ENCODE data around the gene LTBP1. TPM values are rescaled to one million over a fixed set of nuclear protein-coding genes. Genes with fewer than 3 reads are reported as not detected.

LTBP1 gene
- total and polyA plus RNA-seq, 2 experiments from 2014 or later = 35.6 to 68.9 TPM

DNA sequence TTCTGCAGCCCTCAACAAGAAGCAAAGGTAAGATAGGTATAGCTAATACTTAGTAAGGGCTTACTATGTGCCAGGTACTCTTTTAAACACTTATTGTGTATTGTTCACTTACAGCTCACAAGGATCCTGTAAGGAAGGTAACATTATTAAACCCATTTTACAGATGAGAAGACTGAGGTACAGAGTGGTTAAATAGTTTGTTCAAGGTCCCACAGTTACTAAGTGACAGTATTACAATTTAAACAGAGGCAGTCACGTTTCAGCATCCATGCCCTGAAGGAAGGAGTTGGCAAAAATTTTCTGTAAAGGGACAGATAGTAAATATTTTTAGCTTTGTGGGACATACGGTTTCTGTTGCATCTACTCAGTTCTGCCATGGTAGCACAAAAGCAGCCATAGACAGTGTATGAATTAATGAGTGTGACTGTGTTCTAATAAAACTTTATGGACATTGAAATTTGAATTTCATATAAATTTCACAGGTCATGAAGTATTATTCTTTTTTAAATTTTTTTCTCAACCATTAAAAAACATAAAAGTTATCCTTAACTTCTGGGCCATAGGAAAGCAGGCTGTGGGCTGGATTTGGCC lies 75.7 kb downstream of the LTBP1 start:
- Histone ChIP-seq H4K20me1 (ENCODE audit: insufficient read depth, poor library complexity, severe bottlenecking) (no peaks in the 10 kb centered on the region), H3K4me1 (ENCODE audit: insufficient read depth) (peaks cover 11% of the 10 kb centered on the region), H3K27ac (peak overlapping the region; percentile 54), H3K27me3 (no peaks in the 10 kb centered on the region), H3K36me3 (replicated peaks; ENCODE audit: insufficient read depth, low read depth) (no peaks in the 10 kb centered on the region), H3K79me2 (peaks cover 5% of the 10 kb centered on the region), H3K4me3 (no peak overlapping the region), H3K9me3 (ENCODE audit: low read depth) (no peaks in the 10 kb centered on the region), H3K4me2 (no peak overlapping the region), H3K9me2 (replicated peaks; ENCODE audit: insufficient read depth) (no peaks in the 10 kb centered on the region), H2AFZ (no peak overlapping the region)
- WGBS (ENCODE audit: low lambda C conversion rate, missing lambda C conversion rate) = 87% methylated on average over 2 of the region's 2 CpGs
- DNase-seq (ENCODE audit: low spot score) = no peak
- no peak for TF ChIP-seq EZH2phosphoT487 (IDR thresholded peaks at IDR 0.05; ENCODE audit: low read depth, severe bottlenecking, unreplicated experiment)
- no peak for TF ChIP-seq CTCF (IDR thresholded peaks at IDR 0.05; ENCODE audit: poor library complexity)
- TF ChIP-seq EZH2 (IDR thresholded peaks at IDR 0.05; ENCODE audit: borderline replicate concordance) = no peak

- H3K36me3 ChIP-seq (replicated peaks; ENCODE audit: insufficient read depth, low read depth) = no peaks in the 10 kb centered on the region
- H2AFZ ChIP-seq = no peak overlapping the region
- peaks cover 5% of the 10 kb centered on the region for H3K79me2 ChIP-seq
- no peaks in the 10 kb centered on the region for H4K20me1 ChIP-seq (ENCODE audit: insufficient read depth, poor library complexity, severe bottlenecking)
- H3K4me2 ChIP-seq = no peak overlapping the region
- DNase-seq (ENCODE audit: low spot score) = peak; percentile 46
- H3K27me3 ChIP-seq = no peaks in the 10 kb centered on the region
- no peak overlapping the region for H3K4me3 ChIP-seq
- TF ChIP-seq EZH2phosphoT487 (IDR thresholded peaks at IDR 0.05; ENCODE audit: low read depth, severe bottlenecking, unreplicated experiment) (no peak), EZH2 (IDR thresholded peaks at IDR 0.05; ENCODE audit: borderline replicate concordance) (no peak), CTCF (IDR thresholded peaks at IDR 0.05; ENCODE audit: poor library complexity) (no peak)
- no peaks in the 10 kb centered on the region for H3K9me3 ChIP-seq (ENCODE audit: low read depth)
- H3K9me2 ChIP-seq (replicated peaks; ENCODE audit: insufficient read depth) = no peaks in the 10 kb centered on the region
- 43% methylated on average over 6 of the region's 6 CpGs for WGBS (ENCODE audit: low lambda C conversion rate, missing lambda C conversion rate)
- H3K27ac ChIP-seq = peak overlapping the region; percentile 54
- peaks cover 11% of the 10 kb centered on the region for H3K4me1 ChIP-seq (ENCODE audit: insufficient read depth)
These were observed 76.4 kb downstream of the LTBP1 start for GRCh38 chr2:33022989-33023727.

- DNase-seq (ENCODE audit: low spot score) = no peak
- Histone ChIP-seq H2AFZ (no peak overlapping the region), H3K9me2 (replicated peaks; ENCODE audit: insufficient read depth) (no peaks in the 10 kb centered on the region), H3K27me3 (no peaks in the 10 kb centered on the region), H4K20me1 (ENCODE audit: insufficient read depth, poor library complexity, severe bottlenecking) (no peaks in the 10 kb centered on the region), H3K4me1 (ENCODE audit: insufficient read depth) (peaks cover 11% of the 10 kb centered on the region), H3K4me2 (no peak overlapping the region), H3K4me3 (no peak overlapping the region), H3K27ac (peak overlapping the region; percentile 42), H3K79me2 (peaks cover 5% of the 10 kb centered on the region), H3K36me3 (replicated peaks; ENCODE audit: insufficient read depth, low read depth) (no peaks in the 10 kb centered on the region), H3K9me3 (ENCODE audit: low read depth) (no peaks in the 10 kb centered on the region)
- 86% methylated on average over 2 of the region's 2 CpGs for WGBS (ENCODE audit: low lambda C conversion rate, missing lambda C conversion rate)
- TF ChIP-seq CTCF (IDR thresholded peaks at IDR 0.05; ENCODE audit: poor library complexity) (no peak), EZH2phosphoT487 (IDR thresholded peaks at IDR 0.05; ENCODE audit: low read depth, severe bottlenecking, unreplicated experiment) (no peak), EZH2 (IDR thresholded peaks at IDR 0.05; ENCODE audit: borderline replicate concordance) (no peak)
These were observed 77.2 kb downstream of the LTBP1 start for GRCh38 chr2:33023728-33024500.

All from hepatocyte (in vitro differentiated cells).